K562 (cell line): Measurements from ENCODE around the gene GLMN. TPM values are rescaled to one million over a fixed set of nuclear protein-coding genes. Genes with fewer than 3 reads are reported as not detected.

Source experiments
- CLOCK ChIP-seq: fragments of 250-450 bp; sonication (Bioruptor Pico); IDR thresholded peaks from 2 replicates; pipeline ENCODE4 v1.4.0; 2020; ENCODE audit warnings: mild to moderate bottlenecking, moderate library complexity, borderline replicate concordance
- HMGN3 ChIP-seq: IDR thresholded peaks from 2 replicates; pipeline ENCODE4 v1.6.1; 2011; ENCODE audit warnings: borderline replicate concordance, low read depth, mild to moderate bottlenecking, mixed read lengths, low read length; ENCODE audit not compliant: insufficient read length; ENCODE audit errors: extremely low read depth
- HOXB6 ChIP-seq: fragments of 250-450 bp; sonication (Bioruptor Pico); IDR thresholded peaks from 2 replicates; pipeline ENCODE4 v1.5.1; 2022; ENCODE audit warnings: mild to moderate bottlenecking, borderline replicate concordance
- LARP7 ChIP-seq: fragments of 450-650 bp; IDR thresholded peaks from 2 replicates; pipeline ENCODE4 v1.6.1; 2016
- RCOR1 ChIP-seq, 2 experiments: IDR thresholded peaks; 2 replicates each; pipeline ENCODE4 v1.6.1; 2012; ENCODE audit warnings: low read depth in 2 of 2, low read length in 2 of 2, borderline replicate concordance in 1 of 2, improper control_type of control experiment in 1 of 2
- SIRT6 ChIP-seq: IDR thresholded peaks from one replicate; pipeline ENCODE4 v1.6.1; 2012; ENCODE audit warnings: low read depth, mild to moderate bottlenecking, control low read depth, inconsistent platforms, low read length, moderate library complexity
- SNAPC5 ChIP-seq: fragments of 250-450 bp; sonication (Bioruptor Pico); IDR thresholded peaks from 2 replicates; pipeline ENCODE4 v1.8.0; 2021; ENCODE audit warnings: moderate library complexity, mild to moderate bottlenecking, inconsistent platforms
- TAF9B ChIP-seq: fragments of 450-650 bp; IDR thresholded peaks from 2 replicates; pipeline ENCODE4 v1.6.1; 2018; ENCODE audit warnings: mild to moderate bottlenecking; ENCODE audit not compliant: partially characterized antibody
- ZBTB17 ChIP-seq: fragments of 450-650 bp; formaldehyde crosslinking; IDR thresholded peaks from 2 replicates; pipeline ENCODE4 v1.4.0; 2020; ENCODE audit warnings: mild to moderate bottlenecking
- ZHX1 ChIP-seq: fragments of 150-350 bp; conservative IDR thresholded peaks from 2 replicates; pipeline ENCODE4 v1.6.1; 2014; ENCODE audit warnings: low read length
- ZMIZ1 ChIP-seq, 2 experiments: fragments of 150-350 bp in 1 of 2; IDR thresholded peaks; 2 replicates each; pipeline ENCODE4 v1.6.1; 2012 to 2016; ENCODE audit warnings: low read depth in 2 of 2, low read length in 2 of 2, mild to moderate bottlenecking in 1 of 2, moderate library complexity in 1 of 2
- ZNF75A ChIP-seq: fragments of 450-650 bp; formaldehyde crosslinking; IDR thresholded peaks from 2 replicates; pipeline ENCODE4 v1.4.0; 2020; ENCODE audit warnings: mild to moderate bottlenecking
- ZZZ3 ChIP-seq: fragments of 450-650 bp; IDR thresholded peaks from 2 replicates; pipeline ENCODE4 v1.6.1; 2016; ENCODE audit warnings: antibody characterized with exemption, mild to moderate bottlenecking, moderate library complexity
- polyA plus RNA-seq, 8 experiments: library from polyadenylated mRNA; depleted of rRNA in 4 of 8; stranded (reverse) in 5 of 8; unstranded in 3 of 8; fragments of >200 nt; fragmentation: Nextera tagmentation in 2 of 8; fragmentation: Illumina TruSeq in 1 of 8; extraction: Ambion mirVana in 2 of 8; extraction: Trizol in 1 of 8; gene quantifications; 2 replicates each; pipeline versions ENCODE4 v1.2.1 to v1.2.3, GENCODE V29; 2011 to 2014; ENCODE audit warnings: inconsistent platforms in 1 of 8, missing spikeins in 1 of 8
- total RNA-seq, 7 experiments: library from RNA; depleted of rRNA in 6 of 7; stranded (reverse); fragments of >200 nt in 6 of 7; fragmentation: Illumina TruSeq in 2 of 7; extraction: Trizol in 2 of 7; gene quantifications; 2 replicates each; pipeline versions ENCODE4 v1.2.1 to v1.2.3, GENCODE V29; 2011 to 2021; ENCODE audit warnings: low replicate concordance in 1 of 7

The GLMN gene
- total and polyA plus RNA-seq, 9 of the 15 experiments (the other 6 are each of a cell fraction or from before 2014, with no cell fraction given): 13.0 to 24.8 (median 19.0) TPM

- TF ChIP-seq ZHX1 (no peak), ZZZ3 (no peak), SIRT6 (no peak), ZMIZ1 (IDR thresholded peaks at IDR 0.05; ENCODE audit: low read depth in 2 of 2, low read length in 2 of 2) (no peak), SNAPC5 (no peak), ZNF75A (no peak), RCOR1 (IDR thresholded peaks at IDR 0.05; ENCODE audit: borderline replicate concordance in 1 of 2, low read depth in 2 of 2, low read length in 2 of 2) (peak in 1 of 2 experiments; percentile 33; a peak in 1 of 4 replicates), HOXB6 (CRISPR knock-in tag) (no peak), CLOCK (no peak), ZBTB17 (peak; percentile 53; the same call in 1 of the 2 replicates), LARP7 (no peak), TAF9B (peak; percentile 67), HMGN3 (peak; percentile 78)
Measured at GRCh38 chr1:92298573-92299476, at the start of gene GLMN, which contains the start of gene RPAP2 (continued).
